SH-SY5Y (cell line): Measurements from ENCODE around the gene SRGAP3.

Source experiments
- GATA2 ChIP-seq: IDR thresholded peaks from 2 replicates; pipeline ENCODE4 v1.6.1; 2011; ENCODE audit warnings: mild to moderate bottlenecking, low read depth, low read length
- GATA3 ChIP-seq: IDR thresholded peaks from 2 replicates; pipeline ENCODE4 v1.6.1; 2011; ENCODE audit warnings: low read depth, mild to moderate bottlenecking, low read length, moderate library complexity

The SRGAP3 gene

GRCh38 chr3:9192248-9193025, 57.0 kb downstream of the SRGAP3 start:
- TF ChIP-seq GATA3 = no peak
- TF ChIP-seq GATA2 = no peak

GRCh38 chr3:9190276-9190675, 59.2 kb downstream of the SRGAP3 start:
- no peak for TF ChIP-seq GATA3
- no peak for TF ChIP-seq GATA2

DNA sequence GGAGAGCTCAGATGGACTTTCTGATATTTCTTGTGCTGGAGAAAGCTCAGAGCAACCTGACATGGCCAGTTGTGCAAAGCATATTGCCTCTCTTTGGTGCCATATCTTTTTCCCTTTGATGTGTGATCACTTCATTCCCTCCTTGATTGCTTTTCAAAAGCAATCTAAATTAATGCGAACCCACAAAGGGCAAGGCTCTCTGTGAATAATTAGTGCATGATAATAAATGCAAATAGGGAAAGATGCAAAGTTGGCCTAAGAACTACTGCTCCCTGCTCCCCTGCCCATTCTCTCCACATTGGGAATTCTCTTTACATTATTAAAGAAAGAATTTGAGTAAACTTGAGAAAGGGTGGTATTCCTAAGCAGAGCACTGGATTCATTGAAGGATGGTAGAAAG, 60.9 kb downstream of the SRGAP3 start:
- TF ChIP-seq GATA2 (no peak), GATA3 (no peak)

- TF ChIP-seq GATA3 (no peak), GATA2 (no peak)
These were observed 63.7 kb downstream of the SRGAP3 start for GRCh38 chr3:9185701-9186100.

- TF ChIP-seq GATA3 (no peak), GATA2 (no peak)
These were observed 64.4 kb downstream of the SRGAP3 start for GRCh38 chr3:9185046-9185445.

DNA sequence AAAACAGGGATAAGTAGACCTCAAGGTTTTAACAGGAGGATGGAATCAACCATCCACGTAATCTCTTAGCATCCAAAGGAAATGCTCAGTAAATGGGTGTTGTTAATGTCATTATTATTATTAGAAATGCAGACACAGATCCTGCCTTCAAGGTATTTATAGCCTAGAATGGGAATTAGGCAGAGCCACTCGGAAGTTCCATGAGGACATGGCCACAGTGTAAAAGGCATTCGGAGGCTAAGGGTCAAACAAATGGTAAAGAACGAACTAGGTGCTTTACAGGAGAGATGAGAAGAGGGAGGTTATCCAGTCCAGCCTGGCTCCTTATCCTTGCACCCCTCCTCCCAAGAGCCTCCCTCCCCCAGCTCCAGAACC, 65.0 kb downstream of the SRGAP3 start:
- TF ChIP-seq GATA2 (no peak), GATA3 (no peak)

DNA sequence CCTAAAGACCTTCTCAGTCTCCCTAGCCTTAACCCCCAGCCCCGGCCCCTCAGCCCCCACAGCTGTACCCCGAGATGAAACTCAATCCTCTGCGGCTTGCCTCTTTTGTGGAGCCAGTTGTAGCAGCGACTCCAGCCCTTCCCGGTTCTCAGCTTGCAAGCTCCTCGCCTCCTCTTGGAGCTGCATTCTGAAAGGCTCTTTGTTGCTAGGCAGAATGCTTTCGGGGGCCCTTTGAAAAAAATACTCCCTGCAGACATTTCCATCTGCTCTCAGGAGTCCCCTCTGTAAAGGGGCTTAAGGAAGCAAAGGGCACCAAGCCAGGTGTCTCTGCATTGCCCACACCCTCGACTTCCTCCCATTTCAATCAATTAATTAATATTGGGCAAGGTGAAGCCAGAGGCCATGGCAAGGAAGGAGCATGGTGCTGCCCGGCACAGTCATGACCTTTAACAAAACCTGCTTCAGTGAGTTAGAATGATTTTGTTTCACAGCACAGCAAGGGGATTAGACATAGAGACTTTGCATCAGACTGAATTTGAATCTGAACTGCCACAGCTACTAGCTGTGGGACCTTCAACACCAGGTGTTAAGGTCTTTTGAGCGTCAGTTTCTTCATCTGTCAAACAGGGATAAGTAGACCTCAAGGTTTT, 65.5 kb downstream of the SRGAP3 start:
- TF ChIP-seq GATA2 = no peak
- TF ChIP-seq GATA3 = no peak

GRCh38 chr3:9183011-9183410, 66.4 kb downstream of the SRGAP3 start:
- TF ChIP-seq GATA2 = no peak
- no peak for TF ChIP-seq GATA3

GRCh38 chr3:9180764-9181117, 68.7 kb downstream of the SRGAP3 start:
- no peak for TF ChIP-seq GATA2
- no peak for TF ChIP-seq GATA3

- TF ChIP-seq GATA2 (no peak), GATA3 (no peak)
These were observed 69.4 kb downstream of the SRGAP3 start for GRCh38 chr3:9179826-9180763.

GRCh38 chr3:9178697-9179096, 70.7 kb downstream of the SRGAP3 start:
- TF ChIP-seq GATA2 (no peak), GATA3 (no peak)

DNA sequence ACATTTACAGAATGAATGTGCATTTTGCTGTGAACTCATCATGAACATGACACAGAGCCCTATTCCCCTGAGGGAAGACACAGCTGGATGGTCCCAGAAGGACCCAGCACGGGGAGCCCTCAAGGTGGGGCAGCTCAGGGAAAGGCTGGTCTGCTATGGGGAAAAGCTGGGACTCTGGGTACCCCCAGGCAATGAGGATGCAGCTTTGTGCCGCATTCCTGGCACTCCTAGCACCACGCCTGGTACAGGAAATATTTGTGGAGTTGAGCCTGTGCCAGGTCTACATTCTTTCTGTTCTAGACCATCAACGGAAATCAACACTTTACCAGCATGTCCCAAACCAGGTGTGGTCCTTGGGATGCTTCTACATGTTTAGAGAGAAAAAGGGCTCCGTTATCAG, 74.0 kb downstream of the SRGAP3 start:
- TF ChIP-seq GATA2 = no peak
- no peak for TF ChIP-seq GATA3

DNA sequence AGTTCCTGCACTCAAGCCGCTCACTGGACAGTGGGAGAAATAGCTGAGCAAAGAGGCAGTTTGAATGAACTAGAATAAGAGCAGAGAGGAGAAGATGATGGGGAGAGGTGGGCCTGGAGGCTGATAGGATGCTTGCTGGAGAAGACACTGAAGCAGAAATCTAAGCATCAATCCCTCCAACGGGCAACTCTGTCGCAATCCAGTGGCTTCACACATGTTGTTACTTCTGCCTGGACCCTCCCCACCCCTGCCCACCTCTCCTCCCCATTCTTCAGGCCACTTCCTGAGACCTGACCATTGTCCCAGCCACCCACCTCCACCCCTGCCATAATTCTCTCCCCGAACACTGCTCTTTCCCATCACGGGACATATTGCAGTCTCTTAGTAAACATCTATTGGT, 76.0 kb downstream of the SRGAP3 start:
- no peak for TF ChIP-seq GATA2
- no peak for TF ChIP-seq GATA3

GRCh38 chr3:9172851-9173321, 76.6 kb downstream of the SRGAP3 start:
- TF ChIP-seq GATA3 = no peak
- TF ChIP-seq GATA2 = no peak

DNA sequence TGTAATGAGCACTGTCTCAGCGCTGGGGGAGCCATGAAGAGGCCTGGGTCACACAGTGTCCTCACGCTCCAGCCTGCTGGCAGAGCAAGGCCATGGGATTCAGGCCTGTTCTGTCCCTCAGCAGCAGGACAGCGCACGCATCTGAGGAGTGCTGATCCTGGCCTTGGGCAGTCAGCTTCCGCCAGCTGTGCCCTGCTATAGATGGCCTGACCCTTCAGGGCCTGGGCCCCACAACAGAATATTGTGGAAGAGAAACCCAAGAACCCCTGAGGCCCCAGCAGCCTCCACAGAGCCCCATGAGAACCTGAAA, 78.6 kb downstream of the SRGAP3 start:
- no peak for TF ChIP-seq GATA2
- TF ChIP-seq GATA3 = no peak
